ENCODE results near the gene ERN2. TPM values are rescaled to one million over a fixed set of nuclear protein-coding genes. Genes with fewer than 3 reads are reported as not detected.

Gene ERN2
- total and polyA plus RNA-seq, 4 donors: 0.46 to 10.6 (median 3.5) TPM

DNA sequence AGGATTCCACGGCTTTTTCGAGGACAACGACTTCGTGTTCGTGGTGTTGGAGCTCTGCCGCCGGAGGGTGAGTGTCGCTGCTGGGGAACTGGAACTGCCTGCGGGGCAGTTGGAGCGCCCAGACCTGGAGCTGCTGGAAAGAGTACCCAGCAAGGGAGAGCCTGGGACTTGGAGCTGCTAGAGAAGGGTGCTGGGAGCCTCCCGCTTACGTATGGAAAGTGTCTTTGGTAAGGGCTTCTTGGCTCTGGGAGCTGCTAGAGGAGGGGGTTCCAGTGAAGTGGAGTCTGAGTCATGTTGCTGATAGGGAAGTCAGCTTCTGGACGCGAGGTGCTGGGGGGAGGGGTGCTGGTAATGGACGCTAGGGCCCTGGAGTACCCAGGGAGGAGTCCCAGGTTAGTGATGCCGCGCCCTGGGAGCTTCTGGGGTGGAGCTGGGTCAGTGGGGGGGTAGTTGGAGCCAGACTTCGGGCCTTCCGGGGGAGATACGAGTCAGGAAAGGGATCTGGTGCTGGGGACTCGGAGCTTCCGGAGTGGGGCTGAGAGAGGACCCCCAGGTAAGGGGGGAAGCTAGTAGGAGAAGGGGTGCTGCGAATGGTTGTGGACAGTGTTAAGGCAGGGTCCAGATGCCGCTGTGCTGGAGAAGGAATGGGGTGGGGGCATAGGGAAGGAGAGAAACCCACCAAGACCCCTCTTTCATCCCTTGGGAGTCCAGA, 33.6 kb downstream of the ERN2 start:
- peak in 2 of 3 donors; percentile 25 to 48 for DNase-seq
- Histone ChIP-seq H3K36me3 (ENCODE audit: control insufficient read depth in 4 of 4, insufficient read depth in 4 of 4, low read length in 4 of 4) (peaks cover 0 to 32% (median 23%) of the 10 kb centered on the region in 4 donors), H3K4me3 (no peak overlapping the region), H3K4me1 (ENCODE audit: control insufficient read depth in 5 of 5, insufficient read depth in 5 of 5, low read length in 5 of 5) (peaks cover 0 to 30% (median 8%) of the 10 kb centered on the region in 5 donors), H3K27ac (ENCODE audit: low read depth in 1 of 2, low read length in 1 of 2) (no peak overlapping the region), H3K9ac (ENCODE audit: insufficient read depth in 1 of 2, low read length in 2 of 2) (peak overlapping the region in 1 of 2 donors; percentile 47), H3K27me3 (ENCODE audit: control insufficient read depth in 3 of 3, insufficient read depth in 3 of 3, low read length in 2 of 3) (no peaks in the 10 kb centered on the region), H3K9me3 (ENCODE audit: control insufficient read depth in 4 of 4, insufficient read depth in 3 of 4, low read length in 3 of 4) (no peaks in the 10 kb centered on the region)
- TF ChIP-seq, protein P1, sequence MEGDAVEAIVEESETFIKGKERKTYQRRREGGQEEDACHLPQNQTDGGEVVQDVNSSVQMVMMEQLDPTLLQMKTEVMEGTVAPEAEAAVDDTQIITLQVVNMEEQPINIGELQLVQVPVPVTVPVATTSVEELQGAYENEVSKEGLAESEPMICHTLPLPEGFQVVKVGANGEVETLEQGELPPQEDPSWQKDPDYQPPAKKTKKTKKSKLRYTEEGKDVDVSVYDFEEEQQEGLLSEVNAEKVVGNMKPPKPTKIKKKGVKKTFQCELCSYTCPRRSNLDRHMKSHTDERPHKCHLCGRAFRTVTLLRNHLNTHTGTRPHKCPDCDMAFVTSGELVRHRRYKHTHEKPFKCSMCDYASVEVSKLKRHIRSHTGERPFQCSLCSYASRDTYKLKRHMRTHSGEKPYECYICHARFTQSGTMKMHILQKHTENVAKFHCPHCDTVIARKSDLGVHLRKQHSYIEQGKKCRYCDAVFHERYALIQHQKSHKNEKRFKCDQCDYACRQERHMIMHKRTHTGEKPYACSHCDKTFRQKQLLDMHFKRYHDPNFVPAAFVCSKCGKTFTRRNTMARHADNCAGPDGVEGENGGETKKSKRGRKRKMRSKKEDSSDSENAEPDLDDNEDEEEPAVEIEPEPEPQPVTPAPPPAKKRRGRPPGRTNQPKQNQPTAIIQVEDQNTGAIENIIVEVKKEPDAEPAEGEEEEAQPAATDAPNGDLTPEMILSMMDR (IDR thresholded peaks at IDR 0.05; ENCODE audit: control extremely low read depth, extremely low read depth): no peak
- 13 to 16% methylated on average over 24 of the region's 24 CpGs for WGBS, 2 donors
- no peak for ATAC-seq (ENCODE audit: insufficient read depth, low FRiP score)

DNA sequence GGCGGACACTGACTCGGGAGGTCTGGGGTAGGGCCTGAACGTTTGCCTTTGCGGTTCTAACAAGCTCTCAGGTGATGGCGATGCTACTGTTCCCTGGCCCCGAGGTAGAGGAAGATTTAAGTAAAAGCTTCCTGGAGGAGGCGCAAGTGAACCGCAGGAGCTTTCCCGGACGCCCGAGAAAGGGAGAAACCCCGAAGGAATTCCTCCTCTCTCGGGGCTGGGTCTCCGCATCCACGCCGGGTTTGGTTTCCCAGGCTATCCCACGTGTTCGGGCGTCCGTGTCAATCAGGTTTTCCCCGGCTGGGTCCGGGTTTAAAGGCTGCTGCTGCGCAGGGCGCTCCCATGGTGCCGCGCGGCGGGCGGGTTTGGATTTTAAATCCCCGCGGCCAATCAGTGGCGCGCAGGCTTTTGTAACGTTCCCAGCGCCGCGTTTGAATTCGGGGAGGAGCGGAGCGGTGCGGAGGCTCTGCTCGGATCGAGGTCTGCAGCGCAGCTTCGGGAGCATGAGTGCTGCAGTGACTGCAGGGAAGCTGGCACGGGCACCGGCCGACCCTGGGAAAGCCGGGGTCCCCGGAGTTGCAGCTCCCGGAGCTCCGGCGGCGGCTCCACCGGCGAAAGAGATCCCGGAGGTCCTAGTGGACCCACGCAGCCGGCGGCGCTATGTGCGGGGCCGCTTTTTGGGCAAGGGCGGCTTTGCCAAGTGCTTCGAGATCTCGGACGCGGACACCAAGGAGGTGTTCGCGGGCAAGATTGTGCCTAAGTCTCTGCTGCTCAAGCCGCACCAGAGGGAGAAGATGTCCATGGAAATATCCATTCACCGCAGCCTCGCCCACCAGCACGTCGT, 34.4 kb downstream of the ERN2 start, which contains the start of gene PLK1:
Gene PLK1 (plus strand): TSS at position 460 of the 844 bp plus-strand sequence. CDS start 44 bp downstream, at position 504.
- ATAC-seq (ENCODE audit: insufficient read depth, low FRiP score): peak; percentile 90
- TF ChIP-seq, protein P1 (IDR thresholded peaks at IDR 0.05; ENCODE audit: control extremely low read depth, extremely low read depth): no peak
- Histone ChIP-seq H3K36me3 (ENCODE audit: control insufficient read depth in 4 of 4, insufficient read depth in 4 of 4, low read length in 4 of 4) (peaks cover 0 to 29% (median 19%) of the 10 kb centered on the region in 4 donors), H3K27me3 (ENCODE audit: control insufficient read depth in 3 of 3, insufficient read depth in 3 of 3, low read length in 2 of 3) (no peaks in the 10 kb centered on the region), H3K27ac (ENCODE audit: low read depth in 1 of 2, low read length in 1 of 2) (no peak within 1 kb of the TSS), H3K4me1 (ENCODE audit: control insufficient read depth in 5 of 5, insufficient read depth in 5 of 5, low read length in 5 of 5) (peaks cover 0 to 37% (median 8%) of the 10 kb centered on the region in 5 donors), H3K9me3 (ENCODE audit: control insufficient read depth in 4 of 4, insufficient read depth in 3 of 4, low read length in 3 of 4) (no peaks in the 10 kb centered on the region), H3K9ac (ENCODE audit: insufficient read depth in 1 of 2, low read length in 2 of 2) (peak within 1 kb of the TSS in 1 of 2 donors; percentile 24), H3K4me3 (peak within 1 kb of the TSS; percentile 51)
- WGBS, 2 donors: 1 to 2% methylated on average over 73 to 75 of the region's 75 CpGs
- DNase-seq: peak; percentile 88 to 91 (median 89)

DNA sequence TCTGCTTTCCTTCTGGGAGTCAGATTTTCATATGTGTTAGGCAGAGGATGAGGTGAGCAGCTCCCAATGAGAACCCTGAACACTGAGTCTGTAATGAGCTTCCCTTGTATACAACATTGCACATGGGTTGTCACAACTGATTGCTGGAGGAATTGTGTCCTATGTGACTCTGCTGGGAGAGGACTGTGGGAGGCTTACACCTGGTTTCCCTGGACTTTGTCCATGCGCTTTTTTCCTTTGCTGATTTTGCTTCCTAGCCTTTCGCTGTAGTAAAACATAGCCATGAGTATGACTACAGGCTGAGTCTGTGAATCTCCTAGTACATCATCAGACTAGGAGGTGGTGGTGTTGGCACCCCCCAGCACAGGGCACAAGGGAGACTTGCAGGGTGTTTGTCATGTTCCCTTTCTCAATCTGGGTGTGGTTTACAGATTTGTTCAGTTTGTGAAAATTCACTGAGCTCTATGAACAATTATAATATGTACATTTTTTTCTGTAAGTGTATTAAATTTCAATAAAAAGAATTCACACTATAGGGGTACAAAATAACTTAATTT, 36.0 kb downstream of the ERN2 start:
- Histone ChIP-seq H3K4me1 (ENCODE audit: control insufficient read depth in 5 of 5, insufficient read depth in 5 of 5, low read length in 5 of 5) (peaks cover 0 to 42% (median 8%) of the 10 kb centered on the region in 5 donors), H3K9me3 (ENCODE audit: control insufficient read depth in 4 of 4, insufficient read depth in 3 of 4, low read length in 3 of 4) (no peaks in the 10 kb centered on the region), H3K27me3 (ENCODE audit: control insufficient read depth in 3 of 3, insufficient read depth in 3 of 3, low read length in 2 of 3) (no peaks in the 10 kb centered on the region), H3K9ac (ENCODE audit: insufficient read depth in 1 of 2, low read length in 2 of 2) (no peak overlapping the region), H3K4me3 (no peak overlapping the region), H3K36me3 (ENCODE audit: control insufficient read depth in 4 of 4, insufficient read depth in 4 of 4, low read length in 4 of 4) (peaks cover 4 to 32% (median 14%) of the 10 kb centered on the region in 4 donors), H3K27ac (ENCODE audit: low read depth in 1 of 2, low read length in 1 of 2) (no peak overlapping the region)
- TF ChIP-seq, protein P1 (IDR thresholded peaks at IDR 0.05; ENCODE audit: control extremely low read depth, extremely low read depth): no peak
- 96 to 100% methylated on average over 2 of the region's 2 CpGs for WGBS, 2 donors
- no peak for DNase-seq
- no peak for ATAC-seq (ENCODE audit: insufficient read depth, low FRiP score)
